Stomach (tissue), 19 donors: ENCODE results near the gene PLA2G1B. TPM values are rescaled to one million over a fixed set of nuclear protein-coding genes. Genes with fewer than 3 reads are reported as not detected.

Source experiments
- DNase-seq, 2 donors: peaks; one replicate each; pipeline versions ENCODE4 v3.0.0 to v3.0.0-alpha.2; 2013 to 2019
- H3K27ac ChIP-seq, 5 donors: fragments of 200-600 bp in 4 of 5; sonication (generic) in 4 of 5; one replicate each; pipeline ENCODE4 v1.5.1; 2013 to 2019; ENCODE audit warnings: mild to moderate bottlenecking in 1 of 5, moderate library complexity in 1 of 5
- H3K27me3 ChIP-seq, 3 donors: fragments of 200-600 bp; sonication (generic); one replicate each; pipeline ENCODE4 v1.5.1; 2017 to 2019; ENCODE audit warnings: mixed run types in 1 of 3
- H3K36me3 ChIP-seq, 4 donors: fragments of 200-600 bp; sonication (generic); 1 replicate in 3 of 4; 2 replicates in 1 of 4; pipeline ENCODE4 v1.5.1; 2016 to 2019
- H3K4me1 ChIP-seq, 4 donors: fragments of 200-600 bp; sonication (generic); one replicate each; pipeline ENCODE4 v1.5.1; 2016 to 2019
- H3K4me3 ChIP-seq, 4 donors: fragments of 200-600 bp; sonication (generic) in 3 of 4; one replicate each; pipeline ENCODE4 v1.5.1; 2016 to 2019; ENCODE audit warnings: mild to moderate bottlenecking in 1 of 4
- H3K9me3 ChIP-seq, 4 donors: fragments of 200-600 bp; sonication (generic); one replicate each; pipeline ENCODE4 v1.5.1; 2016 to 2019
- CTCF ChIP-seq, 7 experiments: fragments of 450-650 bp in 4 of 7; fragments of 200-600 bp in 3 of 7; sonication (generic) in 3 of 7; IDR thresholded peaks; one replicate each; pipeline ENCODE4 v1.5.1; 2016 to 2019; ENCODE audit warnings: antibody characterized with exemption in 7 of 7, control low read depth in 2 of 7, mild to moderate bottlenecking in 1 of 7
- EP300 ChIP-seq: sonication (generic); formaldehyde crosslinking; IDR thresholded peaks from one replicate; pipeline ENCODE4 v1.6.1; 2017; ENCODE audit warnings: antibody characterized with exemption
- POLR2A ChIP-seq, 4 donors: fragments of 450-650 bp; IDR thresholded peaks; one replicate each; pipeline ENCODE4 v1.6.1; 2016; ENCODE audit warnings: antibody characterized with exemption in 4 of 4, control low read depth in 2 of 4, mild to moderate bottlenecking in 1 of 4, moderate library complexity in 1 of 4
- POLR2AphosphoS5 ChIP-seq, 3 donors: sonication (generic); formaldehyde crosslinking; IDR thresholded peaks; one replicate each; pipeline ENCODE4 v1.6.1; 2016; ENCODE audit warnings: antibody characterized with exemption in 3 of 3
- WGBS, 5 donors: extraction: QIAGEN DNeasy Blood & Tissue Kit in 3 of 5; methylation state at CpG; one replicate each; pipeline versions ENCODE4 v1.1.5 to v1.1.7; 2013 to 2018; 5-methylcytosine and 5-hydroxymethylcytosine counted together
- intact Hi-C: fragments of 100-400 bp; cut with DNase I; formaldehyde crosslinking; loops from one replicate; pipeline ENCODE4 v1.15.1; 2023; ENCODE audit warnings: low total_unique reads
- long read RNA-seq, 10 donors: transcript quantifications; one replicate each; lab custom pipeline, GENCODE V29; 2026
- polyA plus RNA-seq, 3 donors: library from polyadenylated mRNA; stranded (reverse); fragments of 200-250 nt; gene quantifications; one replicate each; pipeline ENCODE4 v1.2.3, GENCODE V29; 2013
- total RNA-seq, 5 donors: library from RNA; depleted of rRNA; stranded (reverse); fragments of >200 nt; gene quantifications; one replicate each; pipeline versions ENCODE4 v1.1.0 to v1.2.3, GENCODE V29; 2014 to 2016
- donor health status: healthy with polysubstance abuse.
- donor health status: Bipolar disorder and iron deficiency.
- donor health status: healthy.

Gene PLA2G1B
- not detected for total RNA-seq
- 10 to 100 TPM in 2 of 3 donors, 1 to 10 TPM in 1; 7.0 to 18.5 (median 10.2) TPM for polyA plus RNA-seq
- long read RNA-seq, donor 1 = 0 reads
- long read RNA-seq, donor 2, partial matches to known transcripts = 0 of 1 reads
- long read RNA-seq, donor 2, other reads (novel, unspliced or antisense) = 0 of 1 reads
- long read RNA-seq, donor 3 = 0 reads
- long read RNA-seq, donor 4 = 0 reads
- long read RNA-seq, donor 5 = 0 reads
- long read RNA-seq, donor 6, partial matches to known transcripts = 0 of 1 reads
- long read RNA-seq, donor 6, other reads (novel, unspliced or antisense) = 0 of 1 reads
- long read RNA-seq, donor 7 = 0 reads
- long read RNA-seq, donor 8, partial matches to known transcripts = 0 of 1 reads
- long read RNA-seq, donor 8, other reads (novel, unspliced or antisense) = 0 of 1 reads
- long read RNA-seq, donor 9, partial matches to known transcripts = 0 of 1 reads
- long read RNA-seq, donor 9, other reads (novel, unspliced or antisense) = 0 of 1 reads
- long read RNA-seq, donor 10 = 0 reads

DNA sequence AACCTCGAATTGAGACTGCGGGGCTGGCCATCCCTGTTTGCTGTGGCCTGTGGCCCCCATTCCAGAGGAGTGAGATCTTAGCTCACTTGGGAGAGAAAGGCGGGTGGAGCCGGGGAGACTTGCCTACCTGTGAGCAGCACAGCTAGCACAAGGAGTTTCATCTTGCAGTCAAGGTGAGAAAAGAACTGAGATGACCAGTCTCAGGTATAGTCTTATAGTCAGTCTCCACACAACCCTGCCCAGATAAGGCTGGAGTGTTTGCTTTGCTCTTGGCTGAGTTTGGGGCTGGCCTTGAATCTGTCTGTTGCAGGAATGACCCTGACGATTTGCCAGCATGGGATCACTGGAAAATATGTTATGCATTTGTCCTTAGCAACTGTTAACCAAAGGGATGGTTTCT is at the start of gene PLA2G1B:
Gene PLA2G1B, minus strand, starts transcription at position 187 of the 400 bp plus-strand sequence. Its CDS starts 26 bp downstream, at position 161.
- 41 to 58% (median 47%) methylated on average over 5 of the region's 5 CpGs for WGBS, 5 donors
- H3K9me3 ChIP-seq = no peaks in the 10 kb centered on the region
- H3K27ac ChIP-seq = peak within 1 kb of the TSS in 1 of 5 donors; percentile 46
- H3K4me3 ChIP-seq = no peak within 1 kb of the TSS
- intact Hi-C loops = no loop called here
- no peaks in the 10 kb centered on the region for H3K36me3 ChIP-seq
- TF ChIP-seq EP300 (no peak), POLR2AphosphoS5 (IDR thresholded peaks at IDR 0.05) (no peak), CTCF (IDR thresholded peaks at IDR 0.05) (no peak), POLR2A (IDR thresholded peaks at IDR 0.05) (no peak)
- H3K27me3 ChIP-seq = no peaks in the 10 kb centered on the region
- peaks cover 13 to 29% (median 19%) of the 10 kb centered on the region in 4 donors for H3K4me1 ChIP-seq
- peak; percentile 25 to 37 for DNase-seq

- peaks cover 0 to 65% (median 0%) of the 10 kb centered on the region in 3 donors for H3K27me3 ChIP-seq
- H3K9me3 ChIP-seq = no peaks in the 10 kb centered on the region
- H3K27ac ChIP-seq = no peak overlapping the region
- H3K4me3 ChIP-seq = no peak overlapping the region
- TF ChIP-seq EP300 = no peak
- TF ChIP-seq POLR2AphosphoS5 (IDR thresholded peaks at IDR 0.05) = no peak
- no peak for TF ChIP-seq CTCF (IDR thresholded peaks at IDR 0.05)
- TF ChIP-seq POLR2A (IDR thresholded peaks at IDR 0.05) = no peak
- DNase-seq = no peak
- WGBS, 5 donors = 40 to 49% (median 44%) methylated on average over 5 of the region's 5 CpGs
- H3K4me1 ChIP-seq = peaks cover 0 to 6% (median 0%) of the 10 kb centered on the region in 4 donors
- intact Hi-C loops = no loop called here
- no peaks in the 10 kb centered on the region for H3K36me3 ChIP-seq
Measured at GRCh38 chr12:120376934-120377572, 49.5 kb upstream of the PLA2G1B start.

- Histone ChIP-seq H3K9me3 (no peaks in the 10 kb centered on the region), H3K4me1 (no peaks in the 10 kb centered on the region), H3K27me3 (peaks cover 0 to 64% (median 0%) of the 10 kb centered on the region in 3 donors), H3K4me3 (no peak overlapping the region), H3K27ac (no peak overlapping the region), H3K36me3 (no peaks in the 10 kb centered on the region)
- intact Hi-C loops = no loop called here
- no peak for DNase-seq
- TF ChIP-seq POLR2AphosphoS5 (IDR thresholded peaks at IDR 0.05) (no peak), EP300 (no peak), POLR2A (IDR thresholded peaks at IDR 0.05) (no peak), CTCF (IDR thresholded peaks at IDR 0.05) (no peak)
- 77 to 84% (median 83%) methylated on average over 5 of the region's 5 CpGs for WGBS, 5 donors
Measured at GRCh38 chr12:120376416-120376815, 48.8 kb upstream of the PLA2G1B start.

DNA sequence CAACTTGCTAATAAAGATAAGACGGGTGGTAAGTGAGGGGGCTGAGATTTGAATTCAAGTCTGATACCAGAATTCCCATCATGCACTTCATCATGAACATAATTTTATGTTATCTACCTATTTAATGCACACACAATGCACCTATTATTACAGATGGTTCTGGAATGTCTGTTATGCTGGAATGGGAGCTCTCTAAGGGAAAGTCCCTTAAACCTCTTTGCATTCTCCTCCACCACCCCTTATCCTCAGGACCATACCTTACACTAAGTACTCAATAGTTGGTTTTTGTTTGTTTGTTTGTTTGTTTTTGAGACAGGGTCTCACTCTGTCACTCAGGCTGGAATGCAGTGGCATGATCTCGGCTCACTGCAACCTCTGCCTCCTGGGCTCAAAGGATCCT is 48.4 kb upstream of the PLA2G1B start:
- TF ChIP-seq POLR2A (IDR thresholded peaks at IDR 0.05) = no peak
- no peak for TF ChIP-seq POLR2AphosphoS5 (IDR thresholded peaks at IDR 0.05)
- TF ChIP-seq CTCF (IDR thresholded peaks at IDR 0.05) = no peak
- no peak for TF ChIP-seq EP300
- H3K4me3 ChIP-seq = no peak overlapping the region
- WGBS, 5 donors = 39 to 59% (median 42%) methylated on average over 2 of the region's 2 CpGs
- no peaks in the 10 kb centered on the region for H3K36me3 ChIP-seq
- H3K27ac ChIP-seq = no peak overlapping the region
- no peak for DNase-seq
- intact Hi-C loops = no loop called here
- H3K27me3 ChIP-seq = peaks cover 0 to 64% (median 0%) of the 10 kb centered on the region in 3 donors
- H3K4me1 ChIP-seq = no peaks in the 10 kb centered on the region
- no peaks in the 10 kb centered on the region for H3K9me3 ChIP-seq
